AG10803 (cell line): ENCODE data around the gene VWA5A.

Source experiments
- DNase-seq: peaks from one replicate; pipeline ENCODE4 v3.0.0; 2010; ENCODE audit warnings: low read depth
- H3K4me3 ChIP-seq: 2 replicates; pipeline ENCODE4 v1.5.1; 2011; ENCODE audit warnings: mild to moderate bottlenecking, low read length, control low read depth
- TF ChIP-seq, protein P1 (sequence below): conservative IDR thresholded peaks from 2 replicates; pipeline ENCODE4 v1.5.1; 2011; ENCODE audit warnings: mild to moderate bottlenecking, low read length, control low read depth, inconsistent platforms

The VWA5A gene

GRCh38 chr11:124143034-124143433 lies 27.8 kb downstream of the VWA5A start:
- TF ChIP-seq, protein P1, sequence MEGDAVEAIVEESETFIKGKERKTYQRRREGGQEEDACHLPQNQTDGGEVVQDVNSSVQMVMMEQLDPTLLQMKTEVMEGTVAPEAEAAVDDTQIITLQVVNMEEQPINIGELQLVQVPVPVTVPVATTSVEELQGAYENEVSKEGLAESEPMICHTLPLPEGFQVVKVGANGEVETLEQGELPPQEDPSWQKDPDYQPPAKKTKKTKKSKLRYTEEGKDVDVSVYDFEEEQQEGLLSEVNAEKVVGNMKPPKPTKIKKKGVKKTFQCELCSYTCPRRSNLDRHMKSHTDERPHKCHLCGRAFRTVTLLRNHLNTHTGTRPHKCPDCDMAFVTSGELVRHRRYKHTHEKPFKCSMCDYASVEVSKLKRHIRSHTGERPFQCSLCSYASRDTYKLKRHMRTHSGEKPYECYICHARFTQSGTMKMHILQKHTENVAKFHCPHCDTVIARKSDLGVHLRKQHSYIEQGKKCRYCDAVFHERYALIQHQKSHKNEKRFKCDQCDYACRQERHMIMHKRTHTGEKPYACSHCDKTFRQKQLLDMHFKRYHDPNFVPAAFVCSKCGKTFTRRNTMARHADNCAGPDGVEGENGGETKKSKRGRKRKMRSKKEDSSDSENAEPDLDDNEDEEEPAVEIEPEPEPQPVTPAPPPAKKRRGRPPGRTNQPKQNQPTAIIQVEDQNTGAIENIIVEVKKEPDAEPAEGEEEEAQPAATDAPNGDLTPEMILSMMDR: no peak
- H3K4me3 ChIP-seq: no peak overlapping the region

GRCh38 chr11:124147951-124148350 lies 32.7 kb downstream of the VWA5A start:
- DNase-seq: no peak
- no peak overlapping the region for H3K4me3 ChIP-seq
- TF ChIP-seq, protein P1: no peak

More at GRCh38 chr11:124143034-124143433, 27.8 kb downstream of the VWA5A start:
- DNase-seq: no peak

- H3K4me3 ChIP-seq: no peak overlapping the region
- TF ChIP-seq, protein P1: no peak
- DNase-seq: no peak
Observed at GRCh38 chr11:124150684-124151083, 35.4 kb downstream of the VWA5A start.

- no peak for DNase-seq
- TF ChIP-seq, protein P1: no peak
- H3K4me3 ChIP-seq: no peak overlapping the region
Observed at GRCh38 chr11:124152770-124153407, 37.6 kb downstream of the VWA5A start.

- H3K4me3 ChIP-seq: no peak overlapping the region
- no peak for DNase-seq
- TF ChIP-seq, protein P1: no peak
Observed at GRCh38 chr11:124153821-124154220, 38.6 kb downstream of the VWA5A start.

DNA sequence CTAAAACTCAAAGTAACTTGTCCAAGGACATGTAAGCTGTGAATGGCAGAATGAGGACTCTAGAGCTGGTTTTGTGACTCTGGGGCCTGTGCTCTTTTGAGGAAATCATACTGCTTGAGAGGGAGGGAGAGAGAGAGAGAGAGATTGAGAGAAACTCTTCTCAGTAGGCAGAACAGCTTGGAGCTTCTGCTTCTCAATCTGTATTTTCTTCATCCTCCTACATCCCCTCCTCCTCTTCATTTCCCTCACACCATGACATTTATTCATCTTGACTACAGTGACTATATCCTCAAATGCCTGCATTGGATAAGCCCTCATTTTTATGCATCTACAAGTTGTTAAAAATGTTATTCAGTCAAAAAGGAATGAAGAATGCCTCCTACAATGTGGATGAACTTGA lies 44.2 kb downstream of the VWA5A start:
- no peak overlapping the region for H3K4me3 ChIP-seq
- TF ChIP-seq, protein P1: no peak
- DNase-seq: no peak

- H3K4me3 ChIP-seq: no peak overlapping the region
- no peak for DNase-seq
- TF ChIP-seq, protein P1: no peak
Observed at GRCh38 chr11:124160986-124161385, 45.7 kb downstream of the VWA5A start.
